Measurements from ENCODE around the gene POM121L12. TPM values are rescaled to one million over a fixed set of nuclear protein-coding genes. Genes with fewer than 3 reads are reported as not detected.

POM121L12 gene
- total RNA-seq, 6 donors from 2014 or later, result not detected

- Histone ChIP-seq H3K36me3 (no peaks in the 10 kb centered on the region), H3K4me3 (no peak overlapping the region), H3K27ac (no peak overlapping the region), H3K4me1 (no peaks in the 10 kb centered on the region), H3K9me3 (peaks cover 0 to 3% (median 0%) of the 10 kb centered on the region in 4 donors), H3K27me3 (no peaks in the 10 kb centered on the region)
- no peak for TF ChIP-seq POLR2A (IDR thresholded peaks at IDR 0.05)
- TF ChIP-seq EP300 (IDR thresholded peaks at IDR 0.05), result no peak
- TF ChIP-seq, protein P1, sequence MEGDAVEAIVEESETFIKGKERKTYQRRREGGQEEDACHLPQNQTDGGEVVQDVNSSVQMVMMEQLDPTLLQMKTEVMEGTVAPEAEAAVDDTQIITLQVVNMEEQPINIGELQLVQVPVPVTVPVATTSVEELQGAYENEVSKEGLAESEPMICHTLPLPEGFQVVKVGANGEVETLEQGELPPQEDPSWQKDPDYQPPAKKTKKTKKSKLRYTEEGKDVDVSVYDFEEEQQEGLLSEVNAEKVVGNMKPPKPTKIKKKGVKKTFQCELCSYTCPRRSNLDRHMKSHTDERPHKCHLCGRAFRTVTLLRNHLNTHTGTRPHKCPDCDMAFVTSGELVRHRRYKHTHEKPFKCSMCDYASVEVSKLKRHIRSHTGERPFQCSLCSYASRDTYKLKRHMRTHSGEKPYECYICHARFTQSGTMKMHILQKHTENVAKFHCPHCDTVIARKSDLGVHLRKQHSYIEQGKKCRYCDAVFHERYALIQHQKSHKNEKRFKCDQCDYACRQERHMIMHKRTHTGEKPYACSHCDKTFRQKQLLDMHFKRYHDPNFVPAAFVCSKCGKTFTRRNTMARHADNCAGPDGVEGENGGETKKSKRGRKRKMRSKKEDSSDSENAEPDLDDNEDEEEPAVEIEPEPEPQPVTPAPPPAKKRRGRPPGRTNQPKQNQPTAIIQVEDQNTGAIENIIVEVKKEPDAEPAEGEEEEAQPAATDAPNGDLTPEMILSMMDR (IDR thresholded peaks at IDR 0.05), result no peak
- TF ChIP-seq POLR2AphosphoS5 (IDR thresholded peaks at IDR 0.05), result no peak
- WGBS, 2 donors, result 78 to 92% methylated on average over 2 of the region's 2 CpGs
- no peak for ATAC-seq (ENCODE audit: low FRiP score in 2 of 2)
- no peak for DNase-seq
These were observed 13.2 kb downstream of the POM121L12 start for GRCh38 chr7:53048638-53049037.

DNA sequence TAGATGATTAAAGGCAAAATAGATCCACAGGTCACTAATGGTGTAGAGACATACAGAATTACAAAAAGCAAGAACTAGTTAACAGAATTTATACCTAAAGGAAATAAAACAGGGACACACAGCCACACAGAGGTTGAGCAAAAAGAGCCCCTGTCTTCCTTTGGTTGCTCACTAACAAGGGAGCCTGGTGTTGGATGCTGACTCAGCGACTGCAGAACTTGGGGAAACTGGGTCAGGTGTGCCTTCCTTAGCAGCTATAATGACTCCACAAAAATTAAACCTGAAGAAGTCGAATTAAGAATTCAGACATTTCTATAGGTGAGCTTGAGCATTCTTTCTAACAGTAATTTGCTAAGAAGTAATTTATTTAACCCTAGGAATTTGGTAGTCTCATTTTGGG is 15.0 kb downstream of the POM121L12 start:
- Histone ChIP-seq H3K36me3 (no peaks in the 10 kb centered on the region), H3K27me3 (no peaks in the 10 kb centered on the region), H3K27ac (no peak overlapping the region), H3K9me3 (peaks cover 0 to 3% (median 0%) of the 10 kb centered on the region in 4 donors), H3K4me1 (no peaks in the 10 kb centered on the region), H3K4me3 (no peak overlapping the region)
- WGBS, 2 donors, result 58 to 83% methylated on average over 2 of the region's 2 CpGs
- no peak for DNase-seq
- TF ChIP-seq, protein P1 (IDR thresholded peaks at IDR 0.05), result no peak
- TF ChIP-seq POLR2AphosphoS5 (IDR thresholded peaks at IDR 0.05), result no peak
- no peak for TF ChIP-seq EP300 (IDR thresholded peaks at IDR 0.05)
- TF ChIP-seq POLR2A (IDR thresholded peaks at IDR 0.05), result no peak
- ATAC-seq (ENCODE audit: low FRiP score in 2 of 2), result no peak

DNA sequence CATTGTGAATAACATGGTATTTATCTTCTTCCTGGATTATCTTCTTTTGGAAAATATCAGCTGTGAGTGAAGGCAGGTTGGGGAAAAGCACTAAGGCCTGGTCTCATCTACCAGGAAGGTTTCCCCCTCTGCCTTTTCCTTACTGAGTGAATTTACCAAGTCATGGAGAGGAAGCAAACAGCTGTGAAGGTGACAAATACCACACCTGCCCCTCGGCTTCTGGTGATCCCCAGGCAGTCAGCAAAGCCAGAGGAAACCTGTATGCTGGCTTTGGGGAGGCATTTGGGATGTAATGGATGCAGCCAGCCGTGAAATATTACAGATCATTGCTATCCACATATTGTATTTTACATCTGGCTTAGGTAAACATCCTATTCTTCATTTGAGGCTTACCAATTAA is 24.2 kb downstream of the POM121L12 start:
- 38 to 51% methylated on average over 2 of the region's 2 CpGs for WGBS, 2 donors

DNA sequence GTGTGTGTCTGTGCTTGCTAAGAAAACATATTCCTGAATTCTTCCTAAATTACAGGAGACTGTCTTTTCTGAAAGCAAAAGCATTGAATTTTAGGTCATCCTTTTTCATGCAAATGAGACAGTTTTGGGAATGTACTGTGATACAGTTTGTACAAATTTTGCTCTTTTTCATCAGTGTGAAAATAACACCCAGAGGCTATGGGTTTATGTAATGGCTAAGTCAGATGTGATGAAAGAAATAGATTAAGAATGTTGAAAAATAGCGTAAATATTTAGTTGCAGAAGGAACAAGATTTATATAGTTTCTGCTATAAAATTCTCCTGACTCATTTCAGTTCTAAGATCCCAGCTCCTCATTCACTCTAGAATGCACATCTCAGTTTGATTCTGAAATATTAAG is 24.6 kb downstream of the POM121L12 start:
- ATAC-seq (ENCODE audit: low FRiP score in 2 of 2), result no peak
- WGBS, 2 donors, result 86 to 91% methylated on average over 1 of the region's 1 CpG
- Histone ChIP-seq H3K4me3 (no peak overlapping the region), H3K27ac (no peak overlapping the region), H3K27me3 (no peaks in the 10 kb centered on the region), H3K4me1 (no peaks in the 10 kb centered on the region), H3K9me3 (peaks cover 0 to 6% (median 0%) of the 10 kb centered on the region in 4 donors), H3K36me3 (no peaks in the 10 kb centered on the region)
- no peak for DNase-seq
- TF ChIP-seq POLR2AphosphoS5 (IDR thresholded peaks at IDR 0.05) (no peak), EP300 (IDR thresholded peaks at IDR 0.05) (no peak), POLR2A (IDR thresholded peaks at IDR 0.05) (no peak)
- TF ChIP-seq, protein P1 (IDR thresholded peaks at IDR 0.05), result no peak

More for the DNA sequence above, 24.2 kb downstream of the POM121L12 start:
- TF ChIP-seq, protein P1 (IDR thresholded peaks at IDR 0.05), result no peak
- TF ChIP-seq EP300 (IDR thresholded peaks at IDR 0.05), result no peak
- no peak for ATAC-seq (ENCODE audit: low FRiP score in 2 of 2)
- no peaks in the 10 kb centered on the region for H3K4me1 ChIP-seq
- H3K27me3 ChIP-seq, result no peaks in the 10 kb centered on the region
- no peak overlapping the region for H3K4me3 ChIP-seq
- no peak for DNase-seq
- H3K27ac ChIP-seq, result no peak overlapping the region
- H3K36me3 ChIP-seq, result no peaks in the 10 kb centered on the region
- H3K9me3 ChIP-seq, result peaks cover 0 to 6% (median 0%) of the 10 kb centered on the region in 4 donors

GRCh38 chr7:53062796-53063195 is 27.4 kb downstream of the POM121L12 start:
- H3K4me3 ChIP-seq, result no peak overlapping the region
- TF ChIP-seq POLR2A (IDR thresholded peaks at IDR 0.05), result no peak
- TF ChIP-seq EP300 (IDR thresholded peaks at IDR 0.05), result no peak
- H3K36me3 ChIP-seq, result no peaks in the 10 kb centered on the region
- H3K27me3 ChIP-seq, result no peaks in the 10 kb centered on the region
- ATAC-seq (ENCODE audit: low FRiP score in 2 of 2), result no peak
- H3K9me3 ChIP-seq, result peaks cover 0 to 6% (median 0%) of the 10 kb centered on the region in 4 donors
- DNase-seq, result no peak
- no peak overlapping the region for H3K27ac ChIP-seq
- no peaks in the 10 kb centered on the region for H3K4me1 ChIP-seq
